TTC549 (cell line): ENCODE measurements around the gene SMS.

Experiments
- FAIRE-seq: peaks from 2 replicates; lab custom pipeline; 2012; peaks lifted over from hg19 to GRCh38; lab: Jason Lieb, UNC

SMS gene

DNA sequence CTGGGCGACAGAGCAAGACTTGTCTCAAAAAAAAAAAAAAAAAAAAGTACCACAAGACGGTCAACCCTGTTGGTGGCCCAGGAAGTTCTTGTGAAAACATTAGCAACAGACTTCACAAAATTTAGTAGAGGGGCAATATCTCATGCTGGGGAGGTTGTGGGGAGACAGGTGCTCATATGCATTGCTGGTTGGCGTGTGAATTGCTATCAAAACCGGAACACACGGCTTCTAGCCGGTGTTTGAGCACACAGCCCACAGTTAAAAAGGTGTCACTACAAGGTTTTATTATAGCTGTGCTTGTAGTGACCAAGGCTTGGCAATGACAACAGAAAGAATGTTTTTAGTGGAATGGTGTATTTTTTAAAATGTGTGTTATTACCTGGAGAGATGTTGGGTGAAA, 41.8 kb downstream of the SMS start:
- no peak for FAIRE-seq

DNA sequence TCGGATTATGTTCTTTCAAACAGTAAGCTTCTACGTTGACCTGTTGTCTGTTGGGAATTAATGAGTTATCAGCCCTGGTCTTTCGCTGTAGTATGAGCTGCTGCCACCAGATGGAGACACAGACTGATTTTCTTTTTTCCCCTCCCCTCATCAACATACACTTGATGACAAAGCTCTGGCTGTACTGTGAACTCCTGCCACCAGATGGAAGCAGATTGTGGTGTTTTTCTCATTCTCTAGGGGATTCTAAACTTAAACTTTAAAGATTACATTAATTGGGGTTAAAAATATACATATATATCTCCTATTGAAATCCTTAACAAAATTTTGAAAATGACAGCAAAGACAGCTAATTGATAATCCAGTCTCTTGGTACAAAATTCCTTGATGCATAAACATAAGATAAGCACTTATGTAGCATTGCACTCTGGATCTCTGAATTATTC, 44.8 kb downstream of the SMS start:
- FAIRE-seq, result peak; percentile 96

GRCh38 chrX:21986596-21986995, 46.1 kb downstream of the SMS start:
- FAIRE-seq, result no peak

GRCh38 chrX:21989384-21989783, 48.9 kb downstream of the SMS start:
- no peak for FAIRE-seq

DNA sequence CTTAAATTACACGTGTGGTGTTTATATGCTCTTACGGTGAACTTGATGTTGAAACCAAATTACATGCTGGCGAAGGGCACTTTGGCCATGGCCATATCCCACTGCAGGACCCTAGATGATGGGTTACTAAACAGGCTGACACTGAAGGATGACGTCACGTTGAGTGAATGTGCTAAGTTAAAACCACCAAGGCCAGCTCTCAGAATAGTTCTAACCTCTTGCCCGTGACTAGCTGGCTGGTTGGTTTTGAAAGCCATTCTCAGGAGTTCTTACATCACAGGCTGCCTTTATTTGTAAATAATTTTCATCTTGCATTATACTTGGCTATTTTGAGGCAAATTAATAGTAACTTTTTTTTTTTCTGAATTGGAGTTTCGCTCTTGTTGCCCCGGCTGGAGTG, 50.3 kb downstream of the SMS start:
- no peak for FAIRE-seq

DNA sequence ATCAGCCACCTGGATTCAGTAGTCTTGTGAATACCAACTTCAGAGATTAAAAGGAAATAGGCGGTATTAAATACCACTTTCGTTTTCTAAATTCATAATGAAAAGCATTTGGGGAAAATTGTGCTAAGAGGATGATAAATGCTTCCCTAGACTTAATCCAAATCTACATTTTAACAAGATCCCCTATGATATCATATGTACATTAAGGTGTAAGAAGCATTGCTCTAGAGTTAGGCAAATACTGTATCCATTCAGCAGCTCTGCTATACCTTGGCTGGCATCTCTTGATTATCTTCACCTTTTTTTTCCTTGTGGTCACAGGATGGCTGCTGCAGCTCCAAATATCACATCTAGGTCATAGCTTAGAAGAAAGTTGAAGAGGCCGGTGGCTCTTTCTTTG, 51.0 kb downstream of the SMS start:
- no peak for FAIRE-seq

DNA sequence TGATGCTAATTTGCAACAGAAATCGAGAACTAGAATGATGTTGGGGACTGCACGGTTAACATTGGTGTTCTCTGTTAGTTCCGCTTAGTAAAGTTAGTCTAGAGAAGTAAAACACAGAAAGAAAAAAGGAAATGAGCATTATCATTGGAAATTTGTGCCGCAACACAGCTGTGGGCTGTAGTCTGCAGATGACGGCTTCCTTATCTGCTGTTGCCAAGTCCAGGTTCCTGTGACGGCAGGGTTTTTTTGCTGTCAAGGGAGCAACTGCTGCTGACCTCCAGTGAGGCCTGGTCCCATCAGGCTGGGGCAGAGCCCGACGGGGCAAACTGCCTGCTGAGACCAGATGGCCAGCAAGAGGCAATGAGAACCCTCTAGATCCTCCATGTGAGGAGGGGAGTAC, 52.8 kb downstream of the SMS start:
- FAIRE-seq, result no peak

DNA sequence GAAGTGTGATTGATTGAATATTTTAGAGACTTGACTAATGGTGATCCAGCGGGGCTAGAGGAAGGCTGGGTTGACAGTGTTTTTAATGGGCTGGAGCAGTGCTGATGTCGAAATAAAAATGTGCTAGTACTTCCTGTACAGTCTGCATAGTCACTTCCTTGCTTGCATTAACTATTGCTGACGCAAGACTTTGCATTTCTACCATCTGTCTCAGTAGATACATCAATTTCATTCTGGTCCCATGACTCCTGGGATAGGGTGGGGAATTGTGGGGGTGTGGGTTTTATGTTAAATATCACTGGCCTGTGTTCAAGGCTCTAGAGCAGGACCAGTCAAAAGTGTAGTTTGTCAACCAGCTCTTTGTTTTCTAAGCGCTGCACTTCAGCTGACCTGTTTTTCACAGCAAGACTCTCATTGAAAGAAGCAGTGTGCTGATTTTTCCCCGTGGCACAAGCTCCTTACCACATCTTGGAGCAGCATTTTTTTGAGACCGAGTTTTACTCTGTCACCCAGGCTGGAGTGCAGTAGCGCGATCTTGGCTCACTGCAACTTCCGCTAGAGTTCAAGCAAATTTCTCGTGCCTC, 56.5 kb downstream of the SMS start:
- no peak for FAIRE-seq

- no peak for FAIRE-seq
These were observed 57.5 kb downstream of the SMS start for GRCh38 chrX:21998037-21998436.

DNA sequence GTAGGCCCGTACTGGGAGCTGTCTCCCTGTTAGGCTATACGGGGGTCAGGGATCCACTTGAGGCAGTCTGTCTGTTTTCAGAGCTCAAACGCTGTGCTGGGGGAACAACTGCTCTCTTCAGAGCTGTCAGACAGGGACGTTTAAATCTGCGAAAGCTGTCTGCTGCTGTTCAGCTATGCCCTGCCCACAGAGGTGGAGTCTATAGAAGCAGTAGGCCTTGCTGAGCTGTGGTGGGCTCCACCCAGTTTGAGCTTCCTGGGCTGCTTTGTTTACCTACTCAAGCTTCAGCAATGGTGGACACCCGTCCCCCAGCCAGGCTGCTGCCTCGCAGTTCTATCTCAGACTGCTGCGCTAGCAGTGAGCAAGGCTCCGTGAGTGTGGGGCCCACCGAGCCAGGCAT, 64.4 kb downstream of the SMS start:
- no peak for FAIRE-seq

DNA sequence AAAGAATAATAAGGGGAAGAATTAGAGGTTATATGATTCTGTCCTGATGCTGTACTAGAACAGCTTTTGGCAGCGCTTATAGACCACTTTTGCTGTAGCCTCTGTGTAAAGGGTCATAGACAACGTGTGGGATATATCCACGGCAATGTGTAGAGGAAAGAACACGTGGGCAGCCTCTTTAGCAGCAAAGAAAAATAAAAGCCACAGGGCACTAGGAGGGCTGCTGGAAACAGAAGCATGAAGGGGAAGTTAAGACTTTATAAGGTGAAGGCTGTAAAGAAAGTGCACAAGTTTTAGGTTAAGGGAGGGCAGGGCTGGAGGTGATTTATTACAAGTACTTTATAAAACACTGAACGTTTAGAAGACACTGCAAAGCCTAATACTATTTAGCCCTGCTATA, 71.5 kb downstream of the SMS start:
- no peak for FAIRE-seq

DNA sequence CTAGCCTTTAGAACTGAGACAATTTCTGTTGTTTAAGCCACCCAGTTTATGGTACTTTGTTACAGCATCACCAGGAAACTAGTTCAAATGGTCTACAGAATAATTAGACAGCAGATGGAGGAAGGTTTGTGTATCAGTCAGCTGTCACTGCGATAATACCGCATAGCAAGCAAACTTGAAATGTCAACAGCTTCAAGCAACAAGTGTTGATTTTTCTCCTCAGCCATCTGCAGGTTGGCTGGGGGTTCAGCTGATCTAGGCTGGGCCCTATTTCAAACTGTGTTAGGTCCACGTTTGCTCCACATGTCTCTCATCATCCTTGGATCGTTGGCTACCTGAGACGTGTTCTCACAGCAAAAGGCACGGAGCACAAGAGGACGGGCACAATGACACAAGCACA, 72.4 kb downstream of the SMS start:
- no peak for FAIRE-seq

- FAIRE-seq, result no peak
These were observed 74.7 kb downstream of the SMS start for GRCh38 chrX:22015139-22015750.

- no peak for FAIRE-seq
These were observed 81.3 kb downstream of the SMS start for GRCh38 chrX:22021751-22022324.

GRCh38 chrX:22024577-22024976, 84.1 kb downstream of the SMS start:
- no peak for FAIRE-seq

- FAIRE-seq, result no peak
These were observed 85.2 kb downstream of the SMS start for GRCh38 chrX:22025751-22026150.

DNA sequence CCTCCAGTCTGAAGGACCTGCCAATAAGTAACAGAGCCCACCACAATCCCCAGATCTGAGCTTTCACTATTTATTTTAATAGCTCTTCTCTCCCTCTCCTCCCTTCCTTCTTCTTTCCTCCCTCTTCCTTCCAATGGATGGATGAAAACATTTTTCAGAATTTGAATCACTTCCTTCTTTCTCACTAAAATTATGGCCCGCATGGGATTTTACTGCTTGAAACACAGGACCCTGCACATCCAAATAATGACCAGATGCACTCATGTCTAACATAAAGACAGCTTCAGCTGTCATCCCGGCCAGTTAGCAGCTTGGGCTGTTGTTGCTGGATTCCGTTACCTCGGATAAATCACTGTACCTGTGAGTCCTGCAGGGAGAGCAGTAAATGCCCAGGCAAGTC, 86.2 kb downstream of the SMS start:
- no peak for FAIRE-seq

GRCh38 chrX:22032084-22032483, 91.6 kb downstream of the SMS start, which contains the start of gene PHEX:
Gene PHEX, plus strand, starts transcription at chrX:22032325. Its CDS starts 681 bp downstream, at chrX:22033006.
- FAIRE-seq, result no peak

GRCh38 chrX:22032506-22032905, 92.0 kb downstream of the SMS start:
- no peak for FAIRE-seq

DNA sequence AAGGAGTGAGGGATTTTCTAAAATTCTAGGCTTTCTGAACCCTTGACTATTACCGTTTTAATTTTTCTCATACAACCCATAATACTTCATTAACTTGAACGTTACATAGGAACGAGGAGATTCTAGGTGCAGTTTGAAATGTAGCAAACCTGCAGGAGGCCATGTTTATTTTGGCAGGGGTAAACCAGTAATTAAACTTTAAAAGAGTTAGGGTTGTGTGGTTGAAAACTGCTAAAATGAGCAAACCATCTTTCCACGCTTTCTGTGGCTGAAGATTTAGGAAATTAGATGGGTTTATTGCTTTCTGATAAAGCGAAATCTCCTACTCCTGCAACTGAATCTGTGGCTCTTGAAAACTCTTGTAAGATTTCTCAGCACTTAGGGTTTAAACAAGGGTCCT, 93.3 kb downstream of the SMS start:
- no peak for FAIRE-seq

DNA sequence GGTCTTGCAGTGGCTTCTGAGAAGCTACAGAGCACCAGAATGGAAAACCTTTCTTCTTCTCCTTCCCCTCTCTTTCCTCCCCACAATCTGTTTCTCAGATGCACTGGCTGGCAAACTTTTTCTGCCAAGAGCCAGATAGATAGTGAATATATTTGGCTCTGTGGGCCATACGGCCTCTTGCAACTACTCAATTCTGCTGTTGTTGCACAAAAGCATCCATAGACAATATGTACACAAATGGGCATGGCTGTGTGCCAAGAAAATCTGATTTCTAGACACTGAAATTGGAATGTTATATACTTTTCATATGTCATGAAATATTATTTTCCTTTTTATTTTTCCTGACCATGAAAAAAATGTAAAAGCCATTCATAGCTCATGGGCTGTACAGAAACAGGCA, 94.7 kb downstream of the SMS start:
- no peak for FAIRE-seq

- FAIRE-seq, result no peak
These were observed 96.7 kb downstream of the SMS start for GRCh38 chrX:22037225-22037624.

DNA sequence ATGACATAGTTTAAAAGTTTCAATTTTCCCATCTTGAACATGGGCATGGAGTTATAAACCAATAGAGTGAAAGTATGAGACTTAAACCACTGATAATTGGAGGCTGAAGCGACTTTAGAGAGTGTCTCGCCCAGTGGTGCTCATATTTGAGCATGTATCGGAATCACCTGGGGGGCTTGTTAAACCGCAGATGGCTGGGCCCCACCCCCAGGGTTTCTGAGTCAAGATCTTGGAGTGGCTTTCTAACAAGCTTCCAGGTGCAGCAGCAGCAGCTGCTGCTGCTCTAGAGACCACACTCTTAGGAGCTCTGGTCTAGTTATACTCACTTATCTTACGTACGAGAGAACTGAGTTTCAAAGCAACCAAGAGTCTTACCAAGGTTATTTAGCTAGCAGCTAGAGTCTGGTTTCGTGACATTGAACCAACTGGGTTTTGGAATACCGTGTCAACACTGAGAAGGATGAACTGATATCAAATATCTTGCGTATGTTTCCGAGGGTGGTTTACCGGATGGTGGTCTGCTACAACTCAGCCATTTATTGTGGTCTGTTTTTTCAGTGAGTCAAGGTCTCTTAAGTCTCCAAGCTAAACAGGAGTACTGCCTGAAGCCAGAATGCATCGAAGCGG, 97.5 kb downstream of the SMS start:
- no peak for FAIRE-seq

DNA sequence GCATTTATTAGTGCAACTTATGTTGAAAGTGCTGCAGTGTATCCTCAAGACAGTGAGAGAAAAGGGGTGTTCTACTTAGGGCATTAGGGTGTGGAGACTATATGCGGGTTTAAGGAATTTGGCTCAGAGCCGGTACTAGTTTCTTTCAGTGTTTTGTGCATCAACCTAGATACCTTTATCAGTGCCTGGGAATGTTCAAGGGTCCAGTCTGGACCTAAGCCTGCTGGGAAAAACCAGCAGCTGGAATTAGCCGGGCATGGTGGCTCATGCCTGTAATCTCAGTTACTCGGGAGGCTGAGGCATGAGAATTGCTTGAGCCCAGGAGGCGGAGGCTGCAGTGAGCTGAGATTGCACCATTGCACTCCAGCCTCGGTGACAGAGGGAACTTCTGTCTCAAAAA, 99.0 kb downstream of the SMS start:
- no peak for FAIRE-seq
